IMR-90 (cell line): Measurements from ENCODE around the gene AKIP1.

ENCODE experiments used
- CEBPB ChIP-seq: IDR thresholded peaks from 2 replicates; pipeline ENCODE4 v1.6.1; 2012; ENCODE audit warnings: low read depth, low read length, improper control_type of control experiment
- CHD1 ChIP-seq: IDR thresholded peaks from 2 replicates; pipeline ENCODE4 v1.6.1; 2012; ENCODE audit warnings: low read depth, low read length, improper control_type of control experiment
- FOS ChIP-seq: fragments of 150-350 bp; IDR thresholded peaks from 2 replicates; pipeline ENCODE4 v1.6.1; 2016; ENCODE audit warnings: low read depth, low read length
- MAFK ChIP-seq: IDR thresholded peaks from 2 replicates; pipeline ENCODE4 v1.6.1; 2012; ENCODE audit warnings: low read depth, low read length, improper control_type of control experiment
- MAZ ChIP-seq: IDR thresholded peaks from 2 replicates; pipeline ENCODE4 v1.6.1; 2012; ENCODE audit warnings: low read depth, mild to moderate bottlenecking, low read length, improper control_type of control experiment, moderate library complexity, borderline replicate concordance
- POLR2A ChIP-seq: IDR thresholded peaks from 2 replicates; pipeline ENCODE4 v1.6.1; 2012; ENCODE audit warnings: mild to moderate bottlenecking, low read depth, low read length
- RAD21 ChIP-seq: IDR thresholded peaks from 2 replicates; pipeline ENCODE4 v1.6.1; 2012; ENCODE audit warnings: low read length, improper control_type of control experiment
- RCOR1 ChIP-seq: IDR thresholded peaks from 2 replicates; pipeline ENCODE4 v1.6.1; 2012; ENCODE audit warnings: mild to moderate bottlenecking, low read length, improper control_type of control experiment; ENCODE audit not compliant: insufficient replicate concordance
- SMC3 ChIP-seq: fragments of 150-350 bp; IDR thresholded peaks from 2 replicates; pipeline ENCODE4 v1.6.1; 2016; ENCODE audit warnings: low read depth, mild to moderate bottlenecking, antibody characterized with exemption, low read length, moderate library complexity
- TF ChIP-seq, protein P1 (sequence below): conservative IDR thresholded peaks from 2 replicates; pipeline ENCODE4 v1.5.1; 2012; ENCODE audit warnings: mild to moderate bottlenecking, low read depth, low read length, improper control_type of control experiment
- TF ChIP-seq, protein P2 (sequence below): fragments of 150-350 bp; IDR thresholded peaks from 2 replicates; pipeline ENCODE4 v1.6.1; 2017; ENCODE audit warnings: mild to moderate bottlenecking, antibody characterized with exemption, low read length, low read depth
- TF ChIP-seq, protein P3 (sequence below): fragments of 150-350 bp; IDR thresholded peaks from 2 replicates; pipeline ENCODE4 v1.6.1; 2016; ENCODE audit warnings: low read depth, mild to moderate bottlenecking, low read length, moderate library complexity, borderline replicate concordance

DNA sequence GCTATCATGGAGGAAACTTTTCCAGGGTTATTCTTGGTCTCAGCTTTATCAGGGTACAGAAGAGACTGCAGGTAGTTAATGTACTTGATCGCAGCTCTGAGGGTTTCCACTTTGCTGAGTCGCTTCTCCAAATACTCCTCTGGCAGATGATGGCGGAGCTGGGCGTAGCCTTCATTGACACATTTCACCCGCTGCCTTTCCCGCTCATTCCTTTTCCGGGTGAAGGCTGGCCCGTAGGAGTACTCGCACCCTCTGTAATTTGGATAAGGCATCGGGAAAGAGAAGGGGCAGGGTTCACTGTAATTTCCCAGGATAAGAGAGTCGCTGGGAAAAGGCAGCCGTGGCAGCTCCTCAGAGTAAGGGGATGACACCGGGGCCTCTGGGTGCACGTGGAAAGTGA lies 26.7 kb downstream of the AKIP1 start:
- TF ChIP-seq, protein P1, sequence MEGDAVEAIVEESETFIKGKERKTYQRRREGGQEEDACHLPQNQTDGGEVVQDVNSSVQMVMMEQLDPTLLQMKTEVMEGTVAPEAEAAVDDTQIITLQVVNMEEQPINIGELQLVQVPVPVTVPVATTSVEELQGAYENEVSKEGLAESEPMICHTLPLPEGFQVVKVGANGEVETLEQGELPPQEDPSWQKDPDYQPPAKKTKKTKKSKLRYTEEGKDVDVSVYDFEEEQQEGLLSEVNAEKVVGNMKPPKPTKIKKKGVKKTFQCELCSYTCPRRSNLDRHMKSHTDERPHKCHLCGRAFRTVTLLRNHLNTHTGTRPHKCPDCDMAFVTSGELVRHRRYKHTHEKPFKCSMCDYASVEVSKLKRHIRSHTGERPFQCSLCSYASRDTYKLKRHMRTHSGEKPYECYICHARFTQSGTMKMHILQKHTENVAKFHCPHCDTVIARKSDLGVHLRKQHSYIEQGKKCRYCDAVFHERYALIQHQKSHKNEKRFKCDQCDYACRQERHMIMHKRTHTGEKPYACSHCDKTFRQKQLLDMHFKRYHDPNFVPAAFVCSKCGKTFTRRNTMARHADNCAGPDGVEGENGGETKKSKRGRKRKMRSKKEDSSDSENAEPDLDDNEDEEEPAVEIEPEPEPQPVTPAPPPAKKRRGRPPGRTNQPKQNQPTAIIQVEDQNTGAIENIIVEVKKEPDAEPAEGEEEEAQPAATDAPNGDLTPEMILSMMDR: no peak
- no peak for TF ChIP-seq RCOR1
- TF ChIP-seq, protein P2, sequence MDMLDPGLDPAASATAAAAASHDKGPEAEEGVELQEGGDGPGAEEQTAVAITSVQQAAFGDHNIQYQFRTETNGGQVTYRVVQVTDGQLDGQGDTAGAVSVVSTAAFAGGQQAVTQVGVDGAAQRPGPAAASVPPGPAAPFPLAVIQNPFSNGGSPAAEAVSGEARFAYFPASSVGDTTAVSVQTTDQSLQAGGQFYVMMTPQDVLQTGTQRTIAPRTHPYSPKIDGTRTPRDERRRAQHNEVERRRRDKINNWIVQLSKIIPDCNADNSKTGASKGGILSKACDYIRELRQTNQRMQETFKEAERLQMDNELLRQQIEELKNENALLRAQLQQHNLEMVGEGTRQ: no peak
- TF ChIP-seq POLR2A: no peak
- TF ChIP-seq RAD21: no peak
- TF ChIP-seq MAZ: no peak
- no peak for TF ChIP-seq SMC3
- no peak for TF ChIP-seq FOS
- TF ChIP-seq CEBPB: no peak
- TF ChIP-seq MAFK: no peak
- TF ChIP-seq CHD1: no peak
- TF ChIP-seq, protein P3, sequence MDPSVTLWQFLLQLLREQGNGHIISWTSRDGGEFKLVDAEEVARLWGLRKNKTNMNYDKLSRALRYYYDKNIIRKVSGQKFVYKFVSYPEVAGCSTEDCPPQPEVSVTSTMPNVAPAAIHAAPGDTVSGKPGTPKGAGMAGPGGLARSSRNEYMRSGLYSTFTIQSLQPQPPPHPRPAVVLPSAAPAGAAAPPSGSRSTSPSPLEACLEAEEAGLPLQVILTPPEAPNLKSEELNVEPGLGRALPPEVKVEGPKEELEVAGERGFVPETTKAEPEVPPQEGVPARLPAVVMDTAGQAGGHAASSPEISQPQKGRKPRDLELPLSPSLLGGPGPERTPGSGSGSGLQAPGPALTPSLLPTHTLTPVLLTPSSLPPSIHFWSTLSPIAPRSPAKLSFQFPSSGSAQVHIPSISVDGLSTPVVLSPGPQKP: no peak
